Coronary artery (tissue), 2 donors: Measurements from ENCODE around the gene SIPA1L3.

Experiments used
- DNase-seq: peaks from one replicate; pipeline ENCODE4 v3.0.0-alpha.2; 2017; ENCODE audit warnings: low spot score
- H3K27ac ChIP-seq, 2 donors: fragments of 200-600 bp; sonication (generic); one replicate each; pipeline ENCODE4 v1.5.1; 2016 to 2019
- H3K4me3 ChIP-seq: fragments of 200-600 bp; sonication (generic); 2 replicates; pipeline ENCODE4 v1.5.1; 2016; ENCODE audit warnings: mild to moderate bottlenecking, moderate library complexity
- CTCF ChIP-seq: fragments of 200-600 bp; sonication (generic); IDR thresholded peaks from one replicate; pipeline ENCODE4 v1.5.1; 2019; ENCODE audit warnings: antibody characterized with exemption

The SIPA1L3 gene

GRCh38 chr19:38012944-38013343 is 105.9 kb downstream of the SIPA1L3 start:
- no peak for DNase-seq
- TF ChIP-seq CTCF: no peak
- no peak overlapping the region for H3K27ac ChIP-seq
- no peak overlapping the region for H3K4me3 ChIP-seq

GRCh38 chr19:38013913-38014580 is 107.0 kb downstream of the SIPA1L3 start:
- H3K4me3 ChIP-seq: no peak overlapping the region
- no peak for TF ChIP-seq CTCF
- DNase-seq: no peak
- H3K27ac ChIP-seq: no peak overlapping the region

- H3K4me3 ChIP-seq: no peak overlapping the region
- no peak overlapping the region for H3K27ac ChIP-seq
- no peak for DNase-seq
- no peak for TF ChIP-seq CTCF
Observed at GRCh38 chr19:38015216-38015615, 108.2 kb downstream of the SIPA1L3 start.

GRCh38 chr19:38015761-38016160 is 108.8 kb downstream of the SIPA1L3 start:
- Histone ChIP-seq H3K27ac (no peak overlapping the region), H3K4me3 (no peak overlapping the region)
- no peak for DNase-seq
- no peak for TF ChIP-seq CTCF

GRCh38 chr19:38017401-38018151 is 110.6 kb downstream of the SIPA1L3 start:
- Histone ChIP-seq H3K27ac (no peak overlapping the region), H3K4me3 (no peak overlapping the region)
- no peak for DNase-seq
- TF ChIP-seq CTCF: no peak

- Histone ChIP-seq H3K27ac (no peak overlapping the region), H3K4me3 (no peak overlapping the region)
- no peak for TF ChIP-seq CTCF
- DNase-seq: no peak
Observed at GRCh38 chr19:38018694-38019395, 111.8 kb downstream of the SIPA1L3 start.
